Measurements from ENCODE around the gene CHGA.

DNA sequence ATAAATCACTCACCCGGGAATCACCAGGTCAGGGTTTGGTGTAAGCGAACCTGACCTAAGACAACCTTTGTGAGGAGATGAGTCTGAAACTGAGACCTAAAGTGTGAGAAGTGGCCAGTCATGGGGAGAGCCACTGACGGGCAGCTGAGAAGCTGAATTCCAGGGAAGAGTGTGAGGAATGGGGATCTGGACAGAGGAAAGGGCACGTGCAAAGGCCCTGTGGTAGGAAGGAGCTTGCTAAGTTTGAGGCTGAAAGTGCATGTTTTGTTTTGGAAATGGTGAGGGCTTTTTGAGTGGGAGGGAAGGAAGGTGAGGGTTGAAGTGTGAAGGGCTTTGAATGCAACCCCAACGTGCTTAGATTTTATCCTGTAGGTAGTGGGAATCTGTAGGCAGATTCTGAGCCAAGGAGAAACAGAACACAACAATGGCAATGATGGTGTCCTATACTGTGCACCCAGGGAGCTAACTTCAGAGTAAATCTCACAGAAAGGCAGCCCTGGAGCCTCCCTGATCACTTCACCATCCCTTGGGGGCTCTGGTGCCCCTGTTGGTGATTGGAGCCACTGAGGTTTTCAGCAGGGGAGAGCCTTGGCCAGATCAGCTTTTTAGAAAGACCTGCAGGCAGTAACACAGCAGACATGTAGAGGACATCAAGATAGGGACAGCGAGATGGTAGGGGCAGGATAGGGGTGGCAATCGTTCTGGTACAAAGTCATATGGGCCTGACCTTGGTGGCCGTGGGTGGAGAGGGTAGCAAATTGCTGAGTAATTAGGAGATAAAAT is 37.5 kb upstream of the CHGA start:
- TF ChIP-seq CTCF (IDR thresholded peaks at IDR 0.05; ENCODE audit: low read depth, low read length, poor library complexity, severe bottlenecking) (no peak), EZH2phosphoT487 (IDR thresholded peaks at IDR 0.05; ENCODE audit: borderline replicate concordance, low read length) (no peak)

Data from DOHH2 (cell line).